Ovary (tissue), 10 donors: Measurements from ENCODE around the gene HABP2. TPM values are rescaled to one million over a fixed set of nuclear protein-coding genes. Genes with fewer than 3 reads are reported as not detected.

Experiments used
- DNase-seq, 5 donors: peaks; one replicate each; pipeline ENCODE4 v3.0.0-alpha.2; 2019 to 2020
- H3K27ac ChIP-seq, 2 donors: fragments of 200-600 bp; one replicate each; pipeline versions ENCODE4 v1.5.1 to v1.8.0; 2019 to 2022
- H3K27me3 ChIP-seq: fragments of 200-600 bp; one replicate; pipeline ENCODE4 v1.8.0; 2022
- H3K36me3 ChIP-seq: fragments of 200-600 bp; sonication (generic); one replicate; pipeline ENCODE4 v1.5.1; 2019
- H3K4me1 ChIP-seq: one replicate; pipeline ENCODE4 v1.8.1; 2013; ENCODE audit warnings: mild to moderate bottlenecking, moderate library complexity; ENCODE audit not compliant: insufficient read depth
- H3K4me3 ChIP-seq: fragments of 200-600 bp; sonication (generic); one replicate; pipeline ENCODE4 v1.5.1; 2017
- H3K9me3 ChIP-seq, 2 donors: fragments of 200-600 bp in 1 of 2; sonication (generic) in 1 of 2; one replicate each; pipeline versions ENCODE4 v1.5.1 to v1.8.1; 2013 to 2019; ENCODE audit warnings: mild to moderate bottlenecking in 1 of 2, moderate library complexity in 1 of 2
- CTCF ChIP-seq, 3 donors: fragments of 450-650 bp in 2 of 3; fragments of 200-600 bp in 1 of 3; IDR thresholded peaks; one replicate each; pipeline versions ENCODE4 v1.5.1 to v1.8.0; 2016 to 2022; ENCODE audit warnings: antibody characterized with exemption in 3 of 3, mild to moderate bottlenecking in 1 of 3
- EP300 ChIP-seq: sonication (generic); formaldehyde crosslinking; IDR thresholded peaks from one replicate; pipeline ENCODE4 v1.6.1; 2017; ENCODE audit warnings: antibody characterized with exemption
- POLR2A ChIP-seq: fragments of 450-650 bp; IDR thresholded peaks from one replicate; pipeline ENCODE4 v1.6.1; 2017; ENCODE audit warnings: antibody characterized with exemption, mild to moderate bottlenecking, moderate library complexity
- WGBS, 3 donors: extraction: QIAGEN DNeasy Blood & Tissue Kit in 1 of 3; methylation state at CpG; one replicate each; pipeline versions ENCODE4 v1.1.5 to v1.1.7; 2013 to 2017; 5-methylcytosine and 5-hydroxymethylcytosine counted together
- intact Hi-C, 4 donors: fragments of 100-400 bp; cut with DNase I; formaldehyde crosslinking; loops; one replicate each; pipeline versions ENCODE4 v1.11.0 to v1.15.1; 2022 to 2023
- long read RNA-seq, 3 donors: library from polyadenylated mRNA in 2 of 3; unstranded in 2 of 3; transcript quantifications; one replicate each; pipeline ENCODE4 v2.0.0 and lab custom pipeline, GENCODE V29; 2021 to 2026
- polyA plus RNA-seq, 2 donors: library from polyadenylated mRNA; stranded (reverse); fragments of 200-250 nt in 1 of 2; fragments of 350-450 nt in 1 of 2; fragmentation: Illumina TruSeq in 1 of 2; extraction: RNeasy Lipid Tissue Mini Kit (QIAGEN cat#74804) in 1 of 2; gene quantifications; one replicate each; pipeline ENCODE4 v1.2.3, GENCODE V29; 2013 to 2014
- total RNA-seq, 7 donors: library from RNA; depleted of rRNA in 2 of 7; stranded (reverse); fragments of >200 nt in 2 of 7; fragmentation: NEBNext Ultra II Directional in 3 of 7; extraction: Animal tissue kit (Norgen Biotek cat#: 25700) in 3 of 7; gene quantifications; one replicate each; pipeline versions ENCODE4 v1.1.0 to v1.2.4, GENCODE V29; 2016 to 2023
- donor health status: DM: no; HTN: no; CAD: no; lungs with moderate emphysema.
- donor health status: DM: no; HTN: no; CAD: no.
- donor health status: Bipolar disorder and iron deficiency.
- donor health status: DM: yes; HTN: yes; CAD: no.
- donor health status: DM: no; HTN: no; CAD: no.
- donor health status: DM: yes; HTN: yes; CAD: no.

HABP2 gene
- 1 to 10 TPM in 1 of 7 donors, under 1 TPM in 4, not detected in 2; 0.07 to 2.3 (median 0.13) TPM for total RNA-seq
- polyA plus RNA-seq = under 1 TPM in 1 of 2 donors, not detected in 1; 0.25 TPM
- long read RNA-seq, donor 1 = 0 reads
- long read RNA-seq, donor 2 = 0 reads
- long read RNA-seq, donor 3 = 0 reads

- Histone ChIP-seq H3K9me3 (no peaks in the 10 kb centered on the region), H3K4me1 (peaks cover 4% of the 10 kb centered on the region), H3K36me3 (no peaks in the 10 kb centered on the region), H3K27ac (no peak within 1 kb of the TSS), H3K27me3 (no peaks in the 10 kb centered on the region), H3K4me3 (no peak within 1 kb of the TSS)
- DNase-seq = no peak
- no peak for TF ChIP-seq EP300
- no peak for TF ChIP-seq CTCF (IDR thresholded peaks at IDR 0.05)
- TF ChIP-seq POLR2A = no peak
- WGBS, 3 donors = 78 to 86% (median 84%) methylated on average over 3 of the region's 3 CpGs
- intact Hi-C loops = no loop called here
Measured at GRCh38 chr10:113552701-113553100, at the start of gene HABP2. Gene HABP2, plus strand, starts transcription at chr10:113553053. Its CDS starts 69 bp downstream, at chr10:113553122.

- Histone ChIP-seq H3K9me3 (no peaks in the 10 kb centered on the region), H3K4me3 (no peak overlapping the region), H3K4me1 (no peaks in the 10 kb centered on the region), H3K36me3 (no peaks in the 10 kb centered on the region), H3K27ac (no peak overlapping the region), H3K27me3 (no peaks in the 10 kb centered on the region)
- intact Hi-C loops = no loop called here
- no peak for DNase-seq
- TF ChIP-seq POLR2A (no peak), CTCF (IDR thresholded peaks at IDR 0.05) (no peak), EP300 (no peak)
- WGBS, 3 donors = 90 to 93% (median 92%) methylated on average over 4 of the region's 4 CpGs
Measured at GRCh38 chr10:113503930-113504329, 48.9 kb upstream of the HABP2 start.

GRCh38 chr10:113504423-113504822 is 48.4 kb upstream of the HABP2 start:
- TF ChIP-seq POLR2A (no peak), EP300 (no peak), CTCF (IDR thresholded peaks at IDR 0.05) (no peak)
- no peak for DNase-seq
- WGBS, 3 donors = 77 to 86% (median 80%) methylated on average over 3 of the region's 3 CpGs
- Histone ChIP-seq H3K27me3 (no peaks in the 10 kb centered on the region), H3K9me3 (no peaks in the 10 kb centered on the region), H3K4me3 (no peak overlapping the region), H3K36me3 (no peaks in the 10 kb centered on the region), H3K27ac (no peak overlapping the region), H3K4me1 (no peaks in the 10 kb centered on the region)
- intact Hi-C loops = no loop called here

GRCh38 chr10:113506476-113506875 is 46.4 kb upstream of the HABP2 start:
- Histone ChIP-seq H3K27me3 (no peaks in the 10 kb centered on the region), H3K36me3 (no peaks in the 10 kb centered on the region), H3K4me1 (no peaks in the 10 kb centered on the region), H3K27ac (no peak overlapping the region), H3K9me3 (no peaks in the 10 kb centered on the region), H3K4me3 (no peak overlapping the region)
- intact Hi-C loops = no loop called here
- 75 to 87% (median 84%) methylated on average over 2 of the region's 2 CpGs for WGBS, 3 donors
- DNase-seq = no peak
- no peak for TF ChIP-seq CTCF (IDR thresholded peaks at IDR 0.05)
- TF ChIP-seq POLR2A = no peak
- TF ChIP-seq EP300 = no peak
